ENCODE measurements around the gene USP3.
"Not testable (repeated sequence)": the region's sequence is repeated elsewhere in the genome, so short reads cannot be mapped to it uniquely, and the experiment has no call there.

USP3 gene

DNA sequence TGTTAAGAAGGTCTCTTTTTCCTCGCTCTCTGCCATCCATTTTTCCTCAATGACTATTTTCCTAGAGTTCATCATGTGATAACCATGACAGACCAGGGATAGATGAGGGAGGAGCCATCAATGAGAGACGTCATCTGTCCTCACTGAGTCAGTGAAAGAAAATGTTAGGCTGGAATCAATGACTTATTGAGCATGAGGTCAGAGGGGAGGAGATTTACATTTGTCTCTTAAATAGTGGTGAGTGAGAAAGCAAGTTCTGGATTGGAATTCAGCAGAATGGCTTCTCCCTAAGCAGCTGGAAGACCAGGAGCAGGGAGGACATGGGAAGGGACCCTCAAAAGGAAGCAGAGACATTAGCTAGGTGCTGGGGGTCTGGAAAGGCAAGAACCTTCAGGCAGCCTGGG, 28.2 kb upstream of the USP3 start:
- DNase-seq (ENCODE audit: low spot score): no peak

- no peak for DNase-seq (ENCODE audit: low spot score)
Measured at GRCh38 chr15:63478243-63478642, 26.1 kb upstream of the USP3 start.

DNA sequence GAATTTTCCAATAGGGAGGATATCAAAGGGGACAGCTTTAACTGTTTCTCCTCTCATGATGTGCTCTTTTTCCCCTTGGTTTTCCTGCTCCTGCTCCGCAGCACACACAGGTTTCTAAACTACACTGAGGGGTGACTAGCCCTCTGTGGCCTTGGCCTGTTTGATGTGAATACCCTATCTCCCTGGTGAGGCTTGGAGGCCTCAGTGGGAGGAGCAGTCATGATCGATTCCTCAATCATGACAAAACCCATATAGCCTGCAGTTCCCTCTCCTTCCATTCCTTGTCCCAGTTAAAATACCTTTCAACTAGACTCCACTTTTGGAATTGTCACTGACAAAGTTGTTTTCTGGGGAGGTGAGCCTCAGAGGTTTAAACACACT, 24.0 kb upstream of the USP3 start:
- DNase-seq (ENCODE audit: low spot score): no peak

DNA sequence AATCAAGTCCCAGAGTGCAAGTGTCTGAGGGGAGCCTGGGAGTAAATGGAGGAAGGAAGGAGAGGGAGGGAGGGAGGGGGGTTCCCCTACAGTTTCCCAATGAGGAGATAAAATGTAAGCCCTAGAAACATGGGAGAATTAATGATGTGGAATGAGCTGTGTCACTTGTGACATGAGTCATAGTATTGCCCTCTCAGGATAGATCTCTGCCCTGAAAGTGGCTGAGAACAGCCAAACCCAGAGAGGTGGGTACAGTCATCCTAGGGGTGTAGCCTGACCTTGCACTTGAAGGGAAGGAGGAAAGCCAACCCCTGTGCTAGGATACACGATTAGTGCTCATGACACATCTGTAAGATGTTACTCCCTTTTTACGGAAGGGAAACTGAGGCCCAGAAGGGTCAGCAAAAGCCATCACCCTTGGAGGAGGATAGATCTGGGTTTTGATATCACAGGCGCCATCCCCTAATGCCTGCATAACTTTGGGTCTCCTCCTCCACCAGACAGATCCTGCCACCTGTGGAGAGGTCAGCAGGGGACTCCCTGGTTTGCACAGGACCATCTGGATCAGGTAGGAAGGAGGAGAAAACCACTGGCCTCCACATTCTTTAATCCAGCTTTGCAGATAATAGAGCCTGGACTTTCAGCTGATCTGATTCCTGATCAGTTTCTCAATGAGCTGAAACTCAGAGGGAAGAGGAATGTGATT, 23.1 kb upstream of the USP3 start:
- DNase-seq (ENCODE audit: low spot score): no peak

DNA sequence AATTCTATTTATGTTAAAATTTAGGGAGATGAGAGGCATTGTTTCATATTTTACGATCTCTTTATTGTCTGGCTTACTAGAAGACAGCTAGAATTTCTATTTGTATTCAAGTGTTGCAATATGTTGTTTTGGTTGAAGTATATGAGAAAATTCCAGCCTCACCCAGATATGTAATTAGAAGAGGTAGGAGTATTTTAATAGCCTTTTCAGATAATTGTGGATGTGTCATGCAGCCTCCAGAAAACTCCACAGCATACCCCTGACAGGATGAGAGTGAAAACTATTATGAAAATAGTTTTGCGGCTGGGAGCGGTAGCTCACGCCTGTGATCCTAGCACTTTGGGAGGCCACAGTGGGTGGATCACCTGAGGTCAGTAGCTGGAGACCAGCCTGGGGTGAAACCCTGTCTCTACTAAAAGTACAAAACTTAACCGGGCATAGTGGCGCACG, 21.5 kb upstream of the USP3 start:
- DNase-seq (ENCODE audit: low spot score): no peak

DNA sequence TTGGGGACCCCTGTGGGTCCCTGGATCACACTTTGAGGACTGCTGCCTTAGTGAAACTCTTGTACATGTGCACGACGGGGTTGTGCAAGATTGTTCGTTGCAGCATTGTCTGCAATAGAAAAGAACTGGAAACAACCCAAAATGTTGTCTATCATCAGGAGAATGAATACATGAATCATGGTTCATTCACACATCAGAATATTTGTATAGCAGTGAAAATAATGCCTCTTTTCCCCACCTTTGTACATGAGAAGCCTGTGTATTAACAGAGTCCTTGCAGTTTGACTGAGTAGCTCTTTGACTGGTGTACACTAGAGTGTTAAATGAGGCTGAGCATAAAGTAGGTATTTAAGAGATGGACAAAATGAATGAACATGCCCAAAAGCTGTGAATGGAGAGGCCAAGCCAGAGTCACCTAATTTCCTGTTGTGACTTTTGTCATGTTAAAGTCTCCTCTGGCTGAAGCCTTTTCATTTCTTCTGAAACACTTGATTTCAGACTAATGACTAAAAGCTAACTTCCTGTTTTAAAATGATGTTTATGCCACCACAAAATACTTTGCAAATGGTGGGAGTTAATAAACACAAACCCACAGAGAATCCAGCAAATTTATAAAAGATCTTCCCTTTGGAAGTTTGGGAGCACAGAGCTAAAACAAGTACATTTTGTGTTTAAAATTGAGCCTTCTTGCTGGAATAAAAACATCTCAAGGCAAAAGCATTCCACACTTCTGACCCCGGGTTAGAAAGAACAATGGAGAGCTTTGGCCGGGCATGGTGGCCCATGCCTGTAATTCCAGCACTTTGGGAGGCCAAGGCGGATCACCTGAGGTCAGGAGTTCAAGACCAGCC, 20.6 kb upstream of the USP3 start:
- DNase-seq (ENCODE audit: low spot score): no peak

DNA sequence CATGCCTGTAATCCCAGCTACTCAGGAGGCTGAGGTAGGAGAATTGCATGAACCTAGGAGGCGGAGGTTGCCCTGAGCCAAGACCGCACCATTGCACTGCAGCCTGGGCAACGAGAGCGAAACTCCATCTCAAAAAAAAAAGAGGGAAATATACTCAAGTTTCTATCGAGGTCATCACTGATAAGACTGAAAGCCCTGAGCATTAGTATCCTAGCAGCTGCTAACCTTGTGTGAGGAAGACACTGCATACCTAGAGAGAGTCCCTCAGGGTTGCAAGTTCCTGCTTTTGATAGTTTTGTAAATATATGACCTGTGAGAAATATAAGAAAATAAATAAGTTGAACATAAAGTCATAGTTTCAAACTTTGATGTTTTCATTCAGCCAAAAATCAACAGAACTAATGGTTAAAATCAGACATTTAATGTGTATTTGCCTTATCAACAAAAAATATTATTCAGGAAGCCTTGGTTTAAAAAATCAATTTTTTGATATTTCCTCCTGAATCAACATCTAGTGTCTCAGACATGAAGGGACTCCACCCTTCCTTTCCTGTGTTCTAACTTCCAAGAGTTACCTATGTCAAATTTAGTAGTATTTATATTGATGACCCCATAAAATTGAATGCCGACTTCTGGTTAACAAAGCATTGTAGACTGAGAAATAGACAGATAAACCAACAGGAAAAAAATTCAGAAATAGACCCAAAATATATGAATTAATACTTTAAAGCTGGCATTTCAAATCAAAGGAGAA, 19.8 kb upstream of the USP3 start:
- no peak for DNase-seq (ENCODE audit: low spot score)

DNA sequence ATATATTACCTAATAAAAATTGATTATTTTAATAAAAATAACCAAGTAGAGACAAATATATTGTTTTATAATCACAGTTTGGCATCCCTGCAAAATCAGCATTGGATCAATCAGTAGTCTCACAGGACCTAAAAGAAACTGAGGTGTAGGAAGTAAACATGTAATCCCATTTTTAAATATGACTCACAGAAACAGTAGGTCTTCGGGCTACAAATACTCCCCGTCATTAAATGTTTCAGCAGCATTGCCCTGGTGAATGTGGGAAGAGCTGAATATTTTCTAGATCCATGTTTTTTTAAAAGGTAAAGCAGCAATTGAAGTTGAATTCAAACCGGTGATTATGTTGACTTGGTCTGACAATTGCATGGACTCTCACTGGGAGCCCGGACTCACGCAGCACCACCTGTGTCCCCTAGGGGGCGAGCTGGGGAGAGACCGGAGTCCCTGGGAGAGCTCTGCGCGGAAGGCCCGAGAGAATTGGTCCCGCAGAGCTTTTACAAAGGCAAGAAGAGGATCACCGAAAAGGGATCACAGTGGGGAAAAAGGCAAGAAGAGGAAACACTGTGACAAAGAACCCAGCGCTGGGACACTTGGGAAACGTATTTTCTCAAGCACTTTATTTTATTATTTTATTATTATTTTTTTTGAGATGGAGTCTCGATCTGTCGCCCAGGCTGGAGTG, 17.2 kb upstream of the USP3 start:
- no peak for DNase-seq (ENCODE audit: low spot score)

GRCh38 chr15:63487758-63488397, 16.5 kb upstream of the USP3 start:
- DNase-seq (ENCODE audit: low spot score): not testable (repeated sequence)

DNA sequence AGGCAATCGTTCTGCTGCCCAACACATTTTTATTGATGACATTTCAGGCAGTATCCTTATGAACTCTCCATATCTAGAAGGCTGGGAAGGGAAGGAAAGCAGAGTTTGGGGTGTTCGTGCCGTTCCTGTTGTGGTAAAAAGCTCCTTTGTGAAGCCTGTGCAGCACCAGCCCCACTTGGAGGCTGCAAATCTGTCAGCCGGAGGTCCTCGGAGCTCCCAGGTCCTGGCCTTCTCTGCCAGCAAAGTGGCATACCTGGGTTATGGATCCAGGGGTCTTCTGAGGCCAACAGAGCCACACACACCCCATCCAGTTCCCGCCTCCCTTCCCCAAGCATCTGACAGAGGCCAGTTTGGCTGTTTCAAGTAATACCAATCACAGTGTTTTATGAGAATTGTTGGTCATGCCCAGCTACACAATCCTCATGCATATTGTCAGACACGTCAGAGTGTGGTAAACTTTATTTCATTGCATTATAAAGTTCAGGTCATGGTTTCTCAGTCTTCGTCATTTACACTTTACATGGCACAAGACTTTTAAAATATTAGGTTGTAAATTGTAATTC, 15.9 kb upstream of the USP3 start:
- DNase-seq (ENCODE audit: low spot score): no peak

DNA sequence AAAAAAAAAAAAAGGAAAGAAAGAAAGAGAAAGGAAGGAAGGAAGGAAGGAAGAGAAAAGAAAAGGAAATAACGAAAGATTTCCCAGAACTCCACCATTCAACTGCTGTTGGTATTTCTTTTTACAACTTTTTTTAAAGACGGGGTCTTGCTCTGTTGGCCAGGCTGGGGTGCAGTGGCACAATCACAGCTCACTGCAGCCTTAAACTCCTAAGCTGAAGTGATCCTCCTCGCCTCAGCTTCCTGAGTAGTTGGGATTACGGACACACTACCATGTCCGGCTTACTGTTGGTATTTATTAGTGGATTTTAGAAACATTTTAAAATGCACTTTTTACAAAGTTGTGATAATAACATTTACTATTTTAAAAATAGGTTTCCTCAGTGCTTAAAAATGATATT, 15.0 kb upstream of the USP3 start:
- no peak for DNase-seq (ENCODE audit: low spot score)

GRCh38 chr15:63490345-63491034, 13.9 kb upstream of the USP3 start:
- DNase-seq (ENCODE audit: low spot score): no peak

GRCh38 chr15:63491116-63491827, 13.1 kb upstream of the USP3 start:
- DNase-seq (ENCODE audit: low spot score): no peak

- DNase-seq (ENCODE audit: low spot score): no peak
Measured at GRCh38 chr15:63491979-63492378, 12.4 kb upstream of the USP3 start.

DNA sequence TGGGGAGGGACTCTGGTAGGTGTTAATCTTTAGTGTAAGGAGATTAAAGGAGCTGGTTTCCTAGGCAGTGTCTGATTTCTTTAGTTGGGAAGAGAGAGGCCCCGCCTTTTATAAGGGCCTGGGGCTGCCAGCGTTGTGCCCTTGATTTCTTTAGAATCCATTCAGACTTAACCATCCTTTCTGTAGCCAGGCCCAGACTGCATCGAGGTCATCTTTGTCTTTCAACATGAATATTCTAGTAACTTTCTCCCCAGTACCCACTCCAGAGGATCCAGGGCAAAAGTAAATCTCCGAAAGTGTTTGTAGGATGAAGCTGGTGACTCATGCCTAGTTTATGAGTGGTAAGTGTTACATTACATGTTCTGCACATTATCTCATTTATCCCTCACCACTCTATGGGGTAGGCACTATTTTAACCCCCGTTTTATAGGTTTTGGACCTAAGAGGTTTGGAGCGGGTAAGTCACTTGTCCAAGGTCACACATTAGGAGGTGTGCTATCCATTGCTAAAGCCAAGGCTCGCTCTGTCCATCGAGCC, 11.8 kb upstream of the USP3 start:
- no peak for DNase-seq (ENCODE audit: low spot score)

DNA sequence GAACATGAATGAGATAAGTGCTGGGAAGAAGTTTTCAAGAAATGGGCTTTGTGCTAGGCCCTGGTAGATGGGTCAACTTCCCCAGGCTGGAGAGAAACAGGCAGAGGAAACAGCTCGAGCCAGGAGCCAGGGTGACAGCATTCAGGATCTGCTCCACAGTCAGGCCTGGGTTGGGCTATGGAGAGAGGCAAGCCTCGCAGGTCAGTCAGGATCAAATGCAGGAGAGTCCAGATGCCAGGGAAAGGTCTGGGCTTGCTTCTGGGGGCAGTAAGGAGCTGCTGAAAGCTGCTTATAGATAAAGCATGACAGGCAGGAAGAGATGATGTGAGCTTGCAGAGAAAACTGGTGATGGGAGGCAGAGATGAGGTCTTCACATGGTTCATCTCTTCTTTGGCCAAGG, 11.0 kb upstream of the USP3 start:
- no peak for DNase-seq (ENCODE audit: low spot score)

DNA sequence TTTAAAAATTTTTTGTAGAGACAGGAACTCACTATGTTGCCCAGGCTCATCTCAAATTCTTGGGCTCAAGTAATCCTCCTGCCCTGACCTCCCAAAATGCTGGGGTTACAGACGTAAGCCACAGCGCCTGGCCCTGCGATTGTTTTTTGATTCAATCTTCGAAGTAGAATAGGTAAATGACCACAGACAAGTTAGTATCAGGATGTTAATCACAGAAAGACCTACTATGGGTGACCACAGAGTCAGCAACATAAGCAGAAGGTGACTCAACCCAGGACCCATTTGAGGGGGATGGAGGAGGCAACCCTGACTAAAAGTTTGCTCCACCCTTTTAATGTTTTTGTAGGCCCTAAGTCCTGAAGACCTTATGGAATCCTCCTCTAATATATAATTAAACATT, 10.0 kb upstream of the USP3 start:
- no peak for DNase-seq (ENCODE audit: low spot score)

- DNase-seq (ENCODE audit: low spot score): no peak
Measured at GRCh38 chr15:63495343-63495742, 9.1 kb upstream of the USP3 start.

GRCh38 chr15:63495780-63496488, 8.5 kb upstream of the USP3 start:
- no peak for DNase-seq (ENCODE audit: low spot score)

Measured in HuH-7.5 (cell line).